Mammary epithelial cell (primary cell): ENCODE results near the gene LIFR.

ENCODE experiments used
- EZH2 ChIP-seq: IDR thresholded peaks from 2 replicates; pipeline ENCODE4 v1.6.1; 2012; ENCODE audit warnings: low read length, inconsistent platforms, borderline replicate concordance
- TF ChIP-seq, protein P1 (sequence below), 2 donors: IDR thresholded peaks in 1 of 2; conservative IDR thresholded peaks in 1 of 2; 2 replicates each; pipeline ENCODE4 v1.5.1; 2011 to 2012; ENCODE audit warnings: inconsistent platforms in 2 of 2, low read length in 2 of 2, mild to moderate bottlenecking in 2 of 2, control low read depth in 1 of 2, low read depth in 1 of 2; ENCODE audit not compliant: insufficient read depth in 1 of 2; ENCODE audit errors: extremely low read depth in 1 of 2

DNA sequence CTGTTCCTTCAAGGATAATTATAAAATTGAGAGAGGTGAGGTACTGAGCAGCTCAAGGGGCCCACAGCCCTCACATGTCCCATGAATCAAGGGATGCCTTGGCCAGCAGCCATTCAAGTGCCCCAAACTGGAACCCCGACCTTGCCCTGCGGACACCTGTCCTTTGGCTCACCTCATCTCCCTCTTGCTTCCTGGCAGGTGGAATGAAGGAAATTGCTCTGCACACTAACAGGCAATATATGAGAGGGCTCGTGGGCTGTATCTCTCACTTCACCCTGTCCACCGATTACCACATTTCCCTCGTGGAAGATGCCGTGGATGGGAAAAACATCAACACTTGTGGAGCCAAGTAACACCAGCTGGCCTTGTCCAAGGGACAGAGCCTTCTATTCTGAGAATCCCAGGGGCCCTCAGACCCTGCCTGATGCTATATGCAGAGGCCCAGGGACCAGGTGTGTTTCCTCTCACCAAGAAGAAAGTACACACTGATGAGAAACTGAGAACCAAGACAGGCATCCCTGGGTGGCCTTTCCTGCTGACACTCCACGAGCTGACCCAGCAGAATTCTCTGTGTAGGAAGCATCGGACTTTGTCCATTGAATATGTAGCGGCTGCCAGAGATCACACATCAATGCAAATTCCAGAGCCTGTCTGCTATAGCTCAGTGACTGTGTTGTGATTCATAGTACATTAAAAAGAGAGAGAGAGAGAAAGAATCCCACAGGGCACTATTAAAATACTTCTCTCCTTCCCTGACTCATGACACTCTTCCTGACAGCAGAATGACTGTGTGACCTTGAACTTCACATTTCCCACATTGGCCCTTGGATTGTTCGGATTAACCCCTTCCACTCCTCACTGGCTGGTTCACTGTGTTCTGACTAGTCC lies 92.6 kb downstream of the LIFR start:
- TF ChIP-seq, protein P1, sequence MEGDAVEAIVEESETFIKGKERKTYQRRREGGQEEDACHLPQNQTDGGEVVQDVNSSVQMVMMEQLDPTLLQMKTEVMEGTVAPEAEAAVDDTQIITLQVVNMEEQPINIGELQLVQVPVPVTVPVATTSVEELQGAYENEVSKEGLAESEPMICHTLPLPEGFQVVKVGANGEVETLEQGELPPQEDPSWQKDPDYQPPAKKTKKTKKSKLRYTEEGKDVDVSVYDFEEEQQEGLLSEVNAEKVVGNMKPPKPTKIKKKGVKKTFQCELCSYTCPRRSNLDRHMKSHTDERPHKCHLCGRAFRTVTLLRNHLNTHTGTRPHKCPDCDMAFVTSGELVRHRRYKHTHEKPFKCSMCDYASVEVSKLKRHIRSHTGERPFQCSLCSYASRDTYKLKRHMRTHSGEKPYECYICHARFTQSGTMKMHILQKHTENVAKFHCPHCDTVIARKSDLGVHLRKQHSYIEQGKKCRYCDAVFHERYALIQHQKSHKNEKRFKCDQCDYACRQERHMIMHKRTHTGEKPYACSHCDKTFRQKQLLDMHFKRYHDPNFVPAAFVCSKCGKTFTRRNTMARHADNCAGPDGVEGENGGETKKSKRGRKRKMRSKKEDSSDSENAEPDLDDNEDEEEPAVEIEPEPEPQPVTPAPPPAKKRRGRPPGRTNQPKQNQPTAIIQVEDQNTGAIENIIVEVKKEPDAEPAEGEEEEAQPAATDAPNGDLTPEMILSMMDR (conservative IDR thresholded peaks at IDR 0.05 in 1 of 2, IDR thresholded peaks at IDR 0.05 in 1 of 2; ENCODE audit: extremely low read depth in 1 of 2, insufficient read depth in 1 of 2, low read depth in 1 of 2, low read length in 2 of 2): no peak
- no peak for TF ChIP-seq EZH2
